Gastroesophageal sphincter (tissue), 3 donors: ENCODE results near the gene MYO18A.

ENCODE experiments used
- EP300 ChIP-seq: sonication (generic); formaldehyde crosslinking; IDR thresholded peaks from one replicate; pipeline ENCODE4 v1.6.1; 2017; ENCODE audit warnings: antibody characterized with exemption, mild to moderate bottlenecking
- POLR2A ChIP-seq, 2 donors: fragments of 450-650 bp; IDR thresholded peaks; one replicate each; pipeline ENCODE4 v1.6.1; 2017; ENCODE audit warnings: antibody characterized with exemption in 2 of 2, mild to moderate bottlenecking in 2 of 2, moderate library complexity in 1 of 2
- POLR2AphosphoS5 ChIP-seq: sonication (generic); formaldehyde crosslinking; IDR thresholded peaks from one replicate; pipeline ENCODE4 v1.6.1; 2017; ENCODE audit warnings: antibody characterized with exemption
- TF ChIP-seq, protein P1 (sequence below), 4 experiments: fragments of 200-600 bp in 2 of 4; fragments of 450-650 bp in 2 of 4; sonication (generic) in 1 of 4; IDR thresholded peaks; one replicate each; pipeline ENCODE4 v1.5.1; 2017 to 2019; ENCODE audit warnings: antibody characterized with exemption in 4 of 4, mild to moderate bottlenecking in 2 of 4, moderate library complexity in 2 of 4

DNA sequence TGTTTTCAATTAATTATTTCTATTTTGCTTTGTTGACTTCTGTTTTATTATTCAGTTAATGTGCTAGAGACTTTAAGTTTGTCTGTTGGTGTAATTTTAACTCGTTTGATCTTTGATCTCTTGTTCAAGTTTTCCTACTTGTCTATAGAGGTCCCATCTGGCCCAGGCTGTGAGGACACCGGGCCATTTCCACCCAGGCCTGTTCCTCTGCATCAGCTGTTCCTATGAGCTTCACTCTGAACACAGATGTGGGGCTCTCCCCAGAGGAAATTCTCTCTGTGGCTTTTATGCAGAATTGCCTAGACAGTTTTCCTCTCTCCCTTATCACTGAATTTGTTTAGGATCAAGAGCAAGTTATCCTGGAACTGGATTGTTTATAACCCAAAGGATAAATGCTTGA lies 44.7 kb downstream of the MYO18A start:
- TF ChIP-seq, protein P1, sequence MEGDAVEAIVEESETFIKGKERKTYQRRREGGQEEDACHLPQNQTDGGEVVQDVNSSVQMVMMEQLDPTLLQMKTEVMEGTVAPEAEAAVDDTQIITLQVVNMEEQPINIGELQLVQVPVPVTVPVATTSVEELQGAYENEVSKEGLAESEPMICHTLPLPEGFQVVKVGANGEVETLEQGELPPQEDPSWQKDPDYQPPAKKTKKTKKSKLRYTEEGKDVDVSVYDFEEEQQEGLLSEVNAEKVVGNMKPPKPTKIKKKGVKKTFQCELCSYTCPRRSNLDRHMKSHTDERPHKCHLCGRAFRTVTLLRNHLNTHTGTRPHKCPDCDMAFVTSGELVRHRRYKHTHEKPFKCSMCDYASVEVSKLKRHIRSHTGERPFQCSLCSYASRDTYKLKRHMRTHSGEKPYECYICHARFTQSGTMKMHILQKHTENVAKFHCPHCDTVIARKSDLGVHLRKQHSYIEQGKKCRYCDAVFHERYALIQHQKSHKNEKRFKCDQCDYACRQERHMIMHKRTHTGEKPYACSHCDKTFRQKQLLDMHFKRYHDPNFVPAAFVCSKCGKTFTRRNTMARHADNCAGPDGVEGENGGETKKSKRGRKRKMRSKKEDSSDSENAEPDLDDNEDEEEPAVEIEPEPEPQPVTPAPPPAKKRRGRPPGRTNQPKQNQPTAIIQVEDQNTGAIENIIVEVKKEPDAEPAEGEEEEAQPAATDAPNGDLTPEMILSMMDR (IDR thresholded peaks at IDR 0.05) = no peak
- TF ChIP-seq EP300 = no peak
- no peak for TF ChIP-seq POLR2AphosphoS5
- no peak for TF ChIP-seq POLR2A (IDR thresholded peaks at IDR 0.05)
